ENCODE measurements around the gene OCRL. TPM values are rescaled to one million over a fixed set of nuclear protein-coding genes. Genes with fewer than 3 reads are reported as not detected.

Gene OCRL
- total RNA-seq, 1 donor from 2014 or later, result 22.1 TPM

- Histone ChIP-seq H3K27me3 (ENCODE audit: control insufficient read depth, insufficient read depth, low read length) (no peaks in the 10 kb centered on the region), H3K4me3 (ENCODE audit: low read depth, low read length) (no peak overlapping the region), H3K36me3 (ENCODE audit: control insufficient read depth, insufficient read depth, low read length) (no peaks in the 10 kb centered on the region)
- TF ChIP-seq CTCF (IDR thresholded peaks at IDR 0.05; ENCODE audit: insufficient read depth, low read length, poor library complexity, severe bottlenecking), result no peak
- DNase-seq (ENCODE audit: low read depth), result no peak
Measured at GRCh38 chrX:129629837-129630236, 89.8 kb downstream of the OCRL start.

- Histone ChIP-seq H3K27me3 (ENCODE audit: control insufficient read depth, insufficient read depth, low read length) (no peaks in the 10 kb centered on the region), H3K4me3 (ENCODE audit: low read depth, low read length) (no peak overlapping the region), H3K36me3 (ENCODE audit: control insufficient read depth, insufficient read depth, low read length) (no peaks in the 10 kb centered on the region)
- DNase-seq (ENCODE audit: low read depth), result no peak
- no peak for TF ChIP-seq CTCF (IDR thresholded peaks at IDR 0.05; ENCODE audit: insufficient read depth, low read length, poor library complexity, severe bottlenecking)
Measured at GRCh38 chrX:129631849-129632248, 91.8 kb downstream of the OCRL start.

GRCh38 chrX:129632443-129632842 is 92.4 kb downstream of the OCRL start:
- DNase-seq (ENCODE audit: low read depth), result no peak
- no peak for TF ChIP-seq CTCF (IDR thresholded peaks at IDR 0.05; ENCODE audit: insufficient read depth, low read length, poor library complexity, severe bottlenecking)
- Histone ChIP-seq H3K36me3 (ENCODE audit: control insufficient read depth, insufficient read depth, low read length) (no peaks in the 10 kb centered on the region), H3K4me3 (ENCODE audit: low read depth, low read length) (no peak overlapping the region), H3K27me3 (ENCODE audit: control insufficient read depth, insufficient read depth, low read length) (no peaks in the 10 kb centered on the region)

GRCh38 chrX:129634541-129634940 is 94.5 kb downstream of the OCRL start:
- Histone ChIP-seq H3K27me3 (ENCODE audit: control insufficient read depth, insufficient read depth, low read length) (no peaks in the 10 kb centered on the region), H3K36me3 (ENCODE audit: control insufficient read depth, insufficient read depth, low read length) (no peaks in the 10 kb centered on the region), H3K4me3 (ENCODE audit: low read depth, low read length) (no peak overlapping the region)
- TF ChIP-seq CTCF (IDR thresholded peaks at IDR 0.05; ENCODE audit: insufficient read depth, low read length, poor library complexity, severe bottlenecking), result no peak
- DNase-seq (ENCODE audit: low read depth), result no peak

GRCh38 chrX:129636175-129636681 is 96.2 kb downstream of the OCRL start:
- no peaks in the 10 kb centered on the region for H3K36me3 ChIP-seq (ENCODE audit: control insufficient read depth, insufficient read depth, low read length)
- no peak for TF ChIP-seq CTCF (IDR thresholded peaks at IDR 0.05; ENCODE audit: insufficient read depth, low read length, poor library complexity, severe bottlenecking)
- no peak overlapping the region for H3K4me3 ChIP-seq (ENCODE audit: low read depth, low read length)
- DNase-seq (ENCODE audit: low read depth), result no peak
- H3K27me3 ChIP-seq (ENCODE audit: control insufficient read depth, insufficient read depth, low read length), result no peaks in the 10 kb centered on the region

Measured in kidney epithelial cell (primary cell).